Ishikawa (cell line): Measurements from ENCODE around the gene ENC1.

Source experiments
- CEBPB ChIP-seq: IDR thresholded peaks from 2 replicates; pipeline ENCODE4 v1.6.1; 2012
- CREB1 ChIP-seq: IDR thresholded peaks from 2 replicates; pipeline ENCODE4 v1.6.1; 2012; ENCODE audit warnings: low read depth
- EGR1 ChIP-seq: IDR thresholded peaks from 2 replicates; pipeline ENCODE4 v1.6.1; 2012
- EP300 ChIP-seq: IDR thresholded peaks from 2 replicates; pipeline ENCODE4 v1.6.1; 2012; ENCODE audit warnings: borderline replicate concordance
- FOXM1 ChIP-seq: IDR thresholded peaks from 2 replicates; pipeline ENCODE4 v1.6.1; 2012; ENCODE audit warnings: low read depth, borderline replicate concordance
- NFIC ChIP-seq: IDR thresholded peaks from 2 replicates; pipeline ENCODE4 v1.6.1; 2012
- RAD21 ChIP-seq: IDR thresholded peaks from 2 replicates; pipeline ENCODE4 v1.6.1; 2012; ENCODE audit warnings: low read depth
- TAF1 ChIP-seq: IDR thresholded peaks from 2 replicates; pipeline ENCODE4 v1.6.1; 2012; ENCODE audit warnings: low read depth, mild to moderate bottlenecking
- TCF12 ChIP-seq: IDR thresholded peaks from 2 replicates; pipeline ENCODE4 v1.6.1; 2012; ENCODE audit warnings: low read depth
- TEAD4 ChIP-seq: IDR thresholded peaks from 2 replicates; pipeline ENCODE4 v1.6.1; 2012
- YY1 ChIP-seq: IDR thresholded peaks from 2 replicates; pipeline ENCODE4 v1.6.1; 2012; ENCODE audit warnings: low read depth
- ZBTB7A ChIP-seq: IDR thresholded peaks from 2 replicates; pipeline ENCODE4 v1.6.1; 2012; ENCODE audit warnings: low read depth
- TF ChIP-seq, protein P1 (sequence below): IDR thresholded peaks from 2 replicates; pipeline ENCODE4 v1.6.1; 2012
- TF ChIP-seq, protein P2 (sequence below): IDR thresholded peaks from 2 replicates; pipeline ENCODE4 v1.6.1; 2012
- TF ChIP-seq, protein P3 (sequence below): IDR thresholded peaks from 2 replicates; pipeline ENCODE4 v1.6.1; 2012; ENCODE audit warnings: low read depth, mild to moderate bottlenecking

ENC1 gene

DNA sequence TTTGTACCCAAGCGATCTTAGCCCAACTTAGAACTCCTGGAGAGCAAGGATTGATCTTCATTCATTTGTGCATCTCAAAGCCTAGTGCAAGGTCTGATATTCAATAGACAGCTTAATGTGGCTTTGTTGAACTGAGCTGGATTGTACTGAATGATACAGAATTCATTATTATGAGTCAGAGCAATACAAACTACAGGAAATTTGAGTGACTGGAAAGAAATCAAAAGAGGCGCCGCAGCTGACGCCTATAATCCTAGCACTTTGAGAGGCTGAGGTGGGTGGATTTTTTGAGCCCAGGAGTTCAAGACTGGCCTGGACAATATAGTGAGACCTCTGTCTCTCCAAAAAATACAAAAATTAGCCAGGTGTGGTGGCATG, 58.6 kb downstream of the ENC1 start:
- no peak for TF ChIP-seq NFIC
- no peak for TF ChIP-seq CREB1
- no peak for TF ChIP-seq CEBPB
- no peak for TF ChIP-seq YY1
- no peak for TF ChIP-seq TCF12
- TF ChIP-seq FOXM1 = no peak
- TF ChIP-seq ZBTB7A = no peak
- TF ChIP-seq, protein P1, sequence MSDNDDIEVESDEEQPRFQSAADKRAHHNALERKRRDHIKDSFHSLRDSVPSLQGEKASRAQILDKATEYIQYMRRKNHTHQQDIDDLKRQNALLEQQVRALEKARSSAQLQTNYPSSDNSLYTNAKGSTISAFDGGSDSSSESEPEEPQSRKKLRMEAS = no peak
- TF ChIP-seq, protein P2, sequence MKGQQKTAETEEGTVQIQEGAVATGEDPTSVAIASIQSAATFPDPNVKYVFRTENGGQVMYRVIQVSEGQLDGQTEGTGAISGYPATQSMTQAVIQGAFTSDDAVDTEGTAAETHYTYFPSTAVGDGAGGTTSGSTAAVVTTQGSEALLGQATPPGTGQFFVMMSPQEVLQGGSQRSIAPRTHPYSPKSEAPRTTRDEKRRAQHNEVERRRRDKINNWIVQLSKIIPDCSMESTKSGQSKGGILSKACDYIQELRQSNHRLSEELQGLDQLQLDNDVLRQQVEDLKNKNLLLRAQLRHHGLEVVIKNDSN = no peak
- TF ChIP-seq TAF1 = no peak
- TF ChIP-seq EGR1 = no peak
- TF ChIP-seq, protein P3, sequence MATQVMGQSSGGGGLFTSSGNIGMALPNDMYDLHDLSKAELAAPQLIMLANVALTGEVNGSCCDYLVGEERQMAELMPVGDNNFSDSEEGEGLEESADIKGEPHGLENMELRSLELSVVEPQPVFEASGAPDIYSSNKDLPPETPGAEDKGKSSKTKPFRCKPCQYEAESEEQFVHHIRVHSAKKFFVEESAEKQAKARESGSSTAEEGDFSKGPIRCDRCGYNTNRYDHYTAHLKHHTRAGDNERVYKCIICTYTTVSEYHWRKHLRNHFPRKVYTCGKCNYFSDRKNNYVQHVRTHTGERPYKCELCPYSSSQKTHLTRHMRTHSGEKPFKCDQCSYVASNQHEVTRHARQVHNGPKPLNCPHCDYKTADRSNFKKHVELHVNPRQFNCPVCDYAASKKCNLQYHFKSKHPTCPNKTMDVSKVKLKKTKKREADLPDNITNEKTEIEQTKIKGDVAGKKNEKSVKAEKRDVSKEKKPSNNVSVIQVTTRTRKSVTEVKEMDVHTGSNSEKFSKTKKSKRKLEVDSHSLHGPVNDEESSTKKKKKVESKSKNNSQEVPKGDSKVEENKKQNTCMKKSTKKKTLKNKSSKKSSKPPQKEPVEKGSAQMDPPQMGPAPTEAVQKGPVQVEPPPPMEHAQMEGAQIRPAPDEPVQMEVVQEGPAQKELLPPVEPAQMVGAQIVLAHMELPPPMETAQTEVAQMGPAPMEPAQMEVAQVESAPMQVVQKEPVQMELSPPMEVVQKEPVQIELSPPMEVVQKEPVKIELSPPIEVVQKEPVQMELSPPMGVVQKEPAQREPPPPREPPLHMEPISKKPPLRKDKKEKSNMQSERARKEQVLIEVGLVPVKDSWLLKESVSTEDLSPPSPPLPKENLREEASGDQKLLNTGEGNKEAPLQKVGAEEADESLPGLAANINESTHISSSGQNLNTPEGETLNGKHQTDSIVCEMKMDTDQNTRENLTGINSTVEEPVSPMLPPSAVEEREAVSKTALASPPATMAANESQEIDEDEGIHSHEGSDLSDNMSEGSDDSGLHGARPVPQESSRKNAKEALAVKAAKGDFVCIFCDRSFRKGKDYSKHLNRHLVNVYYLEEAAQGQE = no peak
- TF ChIP-seq TEAD4 = no peak
- TF ChIP-seq RAD21 = no peak

DNA sequence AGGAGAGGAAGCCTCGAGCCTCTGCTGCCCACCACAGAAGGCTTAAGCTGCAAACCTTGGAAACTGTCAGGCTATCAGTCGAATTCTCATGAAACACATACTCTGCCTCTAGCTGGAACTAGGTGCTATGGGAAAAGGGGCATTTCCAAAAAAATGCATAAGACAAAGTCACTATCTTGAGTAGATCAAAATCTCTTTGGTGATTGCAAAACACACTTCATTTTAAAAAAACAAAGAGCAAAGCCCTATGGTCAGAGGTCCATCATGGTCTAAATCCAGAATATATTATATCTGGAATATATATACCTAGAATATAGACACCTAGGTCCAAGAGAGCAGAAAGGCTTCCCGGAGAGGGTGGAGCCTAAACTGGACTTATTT, 59.8 kb downstream of the ENC1 start:
- TF ChIP-seq, protein P2 = no peak
- no peak for TF ChIP-seq EP300
- no peak for TF ChIP-seq TCF12
- TF ChIP-seq YY1 = no peak
- no peak for TF ChIP-seq FOXM1
- TF ChIP-seq, protein P3 = no peak
- no peak for TF ChIP-seq EGR1
- no peak for TF ChIP-seq CEBPB

DNA sequence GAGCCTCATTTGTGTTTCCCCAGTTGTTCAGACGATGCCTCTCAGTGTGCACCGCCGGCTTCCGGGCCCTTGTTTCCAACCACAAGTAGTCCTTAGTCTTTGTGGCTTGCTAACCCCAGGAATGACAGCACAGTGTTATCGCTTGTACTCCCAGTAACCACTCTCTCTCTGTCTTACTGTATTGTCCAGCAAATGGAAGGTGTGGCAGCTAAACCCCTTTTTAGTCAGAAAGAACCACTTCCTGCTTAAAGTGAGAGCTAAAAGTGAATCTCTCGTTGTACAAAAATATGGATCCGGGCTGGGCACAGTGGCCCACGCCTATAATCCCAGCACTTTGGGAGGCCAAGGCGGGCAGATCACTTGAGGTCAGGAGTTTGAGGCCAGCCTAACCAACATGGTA, 61.3 kb downstream of the ENC1 start:
- no peak for TF ChIP-seq TCF12
- TF ChIP-seq, protein P2 = no peak
- TF ChIP-seq, protein P1 = no peak
- no peak for TF ChIP-seq TEAD4
- TF ChIP-seq CREB1 = no peak
- TF ChIP-seq NFIC = no peak
- TF ChIP-seq ZBTB7A = no peak
- no peak for TF ChIP-seq YY1
- TF ChIP-seq FOXM1 = no peak
- no peak for TF ChIP-seq CEBPB
- TF ChIP-seq EGR1 = no peak
- TF ChIP-seq, protein P3 = no peak
- no peak for TF ChIP-seq TAF1
- TF ChIP-seq EP300 = no peak
- no peak for TF ChIP-seq RAD21

DNA sequence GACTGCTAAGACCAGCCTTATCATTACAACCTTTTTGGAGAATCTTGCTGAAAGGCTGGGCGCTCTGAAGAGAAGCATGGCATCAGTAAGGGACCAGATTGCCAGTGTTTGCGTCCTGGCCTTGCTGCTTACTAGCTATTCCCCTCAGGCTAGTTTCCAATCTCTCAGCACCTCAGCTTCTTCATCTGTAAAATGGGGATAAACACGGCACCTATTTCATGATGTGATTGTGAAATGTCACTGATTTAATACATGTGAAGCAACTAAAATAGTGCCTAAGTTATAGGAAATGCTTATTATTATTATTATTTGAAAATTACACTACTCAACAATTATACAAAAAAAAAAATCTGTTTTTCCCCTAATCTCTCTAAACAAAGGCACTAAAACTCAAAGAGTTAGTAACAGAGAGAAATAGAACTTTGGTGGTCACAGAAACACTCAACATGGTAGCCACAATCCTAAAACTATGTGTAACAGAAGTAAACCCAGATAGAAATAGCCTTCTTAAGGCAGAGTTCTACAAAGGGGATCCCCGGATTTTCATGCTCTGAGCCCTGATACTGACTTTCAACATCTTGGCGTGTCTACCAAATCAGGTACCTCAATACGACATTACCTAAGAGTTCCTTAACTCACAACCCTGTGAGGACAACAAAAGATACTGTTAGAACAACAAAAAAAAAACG, 62.0 kb downstream of the ENC1 start:
- TF ChIP-seq TAF1 (no peak), CEBPB (no peak), TCF12 (no peak), EP300 (no peak), YY1 (no peak), TEAD4 (no peak), FOXM1 (no peak), NFIC (no peak), ZBTB7A (no peak), RAD21 (no peak), CREB1 (no peak), EGR1 (no peak)
- TF ChIP-seq, protein P3 = no peak
- TF ChIP-seq, protein P2 = no peak
- TF ChIP-seq, protein P1 = no peak
